ENCODE results near the gene SOCS1. TPM values are rescaled to one million over a fixed set of nuclear protein-coding genes. Genes with fewer than 3 reads are reported as not detected.
"Not testable (repeated sequence)": the region's sequence is repeated elsewhere in the genome, so short reads cannot be mapped to it uniquely, and the experiment has no call there.

SOCS1 gene
- total RNA-seq, 1 donor from 2014 or later = 11.7 TPM

DNA sequence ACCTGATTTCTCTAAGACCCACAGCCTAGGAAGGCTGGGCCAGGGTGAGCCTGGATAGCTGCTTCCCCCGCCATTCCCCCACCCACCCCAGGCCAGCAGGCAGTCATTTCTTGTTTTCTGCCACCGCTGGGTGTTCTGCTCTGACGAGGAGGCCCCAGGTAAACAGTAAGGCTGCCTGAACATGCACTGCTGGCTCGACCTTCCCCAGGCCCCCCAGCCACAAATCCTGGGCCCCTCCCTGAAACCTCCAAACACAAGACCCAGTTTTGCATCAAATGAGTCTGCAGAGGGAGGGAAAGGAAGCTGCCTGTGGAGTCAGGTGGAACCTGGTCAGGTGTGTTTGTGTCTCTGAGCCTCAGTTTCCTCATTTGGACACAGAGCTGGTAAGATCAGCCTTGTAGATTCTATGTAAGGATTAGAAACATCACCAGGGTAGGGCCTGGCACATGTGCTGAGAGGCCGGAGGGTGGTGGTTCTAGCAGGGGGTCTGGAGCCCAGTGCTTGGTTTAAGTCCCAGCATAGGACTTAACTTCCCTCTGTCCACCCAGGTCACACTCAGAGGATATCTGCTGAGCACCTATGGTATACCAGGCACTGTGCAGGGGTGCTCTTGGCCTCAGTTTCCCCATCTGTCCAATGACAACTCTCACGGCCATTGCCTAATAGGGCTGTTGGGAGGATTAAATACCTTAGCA lies 44.0 kb upstream of the SOCS1 start:
- no peaks in the 10 kb centered on the region for H3K27me3 Mint-ChIP-seq (ENCODE audit: low read depth)
- no peaks in the 10 kb centered on the region for H3K9me3 Mint-ChIP-seq
- TF ChIP-seq, protein P1, sequence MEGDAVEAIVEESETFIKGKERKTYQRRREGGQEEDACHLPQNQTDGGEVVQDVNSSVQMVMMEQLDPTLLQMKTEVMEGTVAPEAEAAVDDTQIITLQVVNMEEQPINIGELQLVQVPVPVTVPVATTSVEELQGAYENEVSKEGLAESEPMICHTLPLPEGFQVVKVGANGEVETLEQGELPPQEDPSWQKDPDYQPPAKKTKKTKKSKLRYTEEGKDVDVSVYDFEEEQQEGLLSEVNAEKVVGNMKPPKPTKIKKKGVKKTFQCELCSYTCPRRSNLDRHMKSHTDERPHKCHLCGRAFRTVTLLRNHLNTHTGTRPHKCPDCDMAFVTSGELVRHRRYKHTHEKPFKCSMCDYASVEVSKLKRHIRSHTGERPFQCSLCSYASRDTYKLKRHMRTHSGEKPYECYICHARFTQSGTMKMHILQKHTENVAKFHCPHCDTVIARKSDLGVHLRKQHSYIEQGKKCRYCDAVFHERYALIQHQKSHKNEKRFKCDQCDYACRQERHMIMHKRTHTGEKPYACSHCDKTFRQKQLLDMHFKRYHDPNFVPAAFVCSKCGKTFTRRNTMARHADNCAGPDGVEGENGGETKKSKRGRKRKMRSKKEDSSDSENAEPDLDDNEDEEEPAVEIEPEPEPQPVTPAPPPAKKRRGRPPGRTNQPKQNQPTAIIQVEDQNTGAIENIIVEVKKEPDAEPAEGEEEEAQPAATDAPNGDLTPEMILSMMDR (IDR thresholded peaks at IDR 0.05; ENCODE audit: unreplicated experiment) = no peak
- H3K4me1 Mint-ChIP-seq = peaks cover 44% of the 10 kb centered on the region
- no peak for DNase-seq (ENCODE audit: low spot score in 2 of 2, unreplicated experiment in 2 of 2)
- H3K27ac Mint-ChIP-seq = no peak overlapping the region
- no peak overlapping the region for H3K4me3 Mint-ChIP-seq
- no peaks in the 10 kb centered on the region for H3K36me3 Mint-ChIP-seq

DNA sequence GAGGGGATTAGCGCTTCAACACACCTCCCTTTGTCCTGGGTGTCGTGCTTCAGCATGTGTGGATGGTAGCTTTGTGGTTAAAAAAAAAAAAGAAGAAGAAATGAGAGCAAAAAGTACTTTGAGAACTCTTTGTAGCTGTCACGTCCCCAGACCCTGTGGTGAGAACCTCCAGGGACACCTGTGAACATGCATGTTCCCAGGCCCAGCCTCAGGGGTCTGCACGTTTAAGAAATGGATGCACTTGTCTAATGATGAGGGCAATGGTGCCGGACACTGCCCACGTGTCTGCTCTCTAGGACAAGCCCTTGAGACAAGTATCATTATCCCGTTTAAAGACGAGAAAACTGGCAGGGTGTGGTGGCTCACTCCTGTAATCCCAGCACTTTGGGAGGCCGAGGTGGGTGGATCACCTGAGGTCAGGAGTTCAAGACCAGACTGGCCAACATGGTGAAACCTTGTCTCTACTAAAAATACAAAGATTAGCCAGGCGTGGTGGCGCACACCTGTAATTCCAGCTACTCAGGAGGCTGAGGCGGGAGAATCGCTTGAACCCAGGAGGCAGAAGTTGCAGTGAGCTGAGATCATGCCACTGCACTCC lies 43.0 kb upstream of the SOCS1 start:
- H3K9me3 Mint-ChIP-seq; H3K36me3 Mint-ChIP-seq; H3K4me3 Mint-ChIP-seq; DNase-seq (ENCODE audit: low spot score in 2 of 2, unreplicated experiment in 2 of 2); H3K27me3 Mint-ChIP-seq (ENCODE audit: low read depth): not testable (repeated sequence)
- Mint-ChIP-seq H3K4me1 (peaks cover 41% of the 10 kb centered on the region), H3K27ac (peak overlapping the region; percentile 47)

DNA sequence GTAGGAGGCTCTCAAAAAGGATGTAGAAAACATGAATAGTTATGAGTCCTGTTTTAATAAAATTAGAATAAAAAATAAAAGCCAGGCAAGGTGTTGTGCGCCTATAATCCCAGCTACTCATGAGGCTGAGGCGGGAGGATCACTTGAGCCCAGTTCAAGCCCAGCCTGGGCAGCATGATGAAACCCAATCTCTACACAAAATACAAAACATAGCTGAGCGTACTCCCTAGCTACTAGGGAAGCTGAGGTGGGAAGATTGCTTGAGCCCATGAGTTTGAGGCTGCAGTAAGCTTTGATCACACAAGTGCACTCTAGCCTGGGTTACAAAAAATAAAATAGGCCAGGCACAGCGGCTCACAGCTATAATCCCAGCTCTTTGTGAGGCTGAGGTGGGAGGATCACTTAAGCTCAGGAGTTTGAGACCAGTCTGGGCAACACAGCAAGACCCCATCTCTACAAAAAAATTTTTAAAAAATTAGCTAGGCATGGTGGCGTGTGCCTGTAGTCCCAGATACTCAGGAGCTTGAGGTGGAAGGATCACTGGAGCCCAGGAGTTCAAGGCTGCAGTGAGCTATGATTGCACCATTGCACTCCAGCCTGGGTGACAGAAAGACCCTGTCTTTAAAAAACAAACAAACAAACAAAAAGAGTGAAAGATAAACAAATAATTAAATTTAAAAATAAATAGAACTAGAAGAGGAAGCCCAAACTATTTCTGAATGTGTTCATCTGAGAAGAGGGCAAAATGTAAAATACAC lies 42.3 kb upstream of the SOCS1 start:
- Mint-ChIP-seq H3K27ac (no peak overlapping the region), H3K27me3 (ENCODE audit: low read depth) (no peaks in the 10 kb centered on the region), H3K4me1 (peaks cover 33% of the 10 kb centered on the region), H3K36me3 (no peaks in the 10 kb centered on the region), H3K9me3 (no peaks in the 10 kb centered on the region), H3K4me3 (no peak overlapping the region)
- TF ChIP-seq, protein P1 (IDR thresholded peaks at IDR 0.05; ENCODE audit: unreplicated experiment) = no peak
- no peak for DNase-seq (ENCODE audit: low spot score in 2 of 2, unreplicated experiment in 2 of 2)

DNA sequence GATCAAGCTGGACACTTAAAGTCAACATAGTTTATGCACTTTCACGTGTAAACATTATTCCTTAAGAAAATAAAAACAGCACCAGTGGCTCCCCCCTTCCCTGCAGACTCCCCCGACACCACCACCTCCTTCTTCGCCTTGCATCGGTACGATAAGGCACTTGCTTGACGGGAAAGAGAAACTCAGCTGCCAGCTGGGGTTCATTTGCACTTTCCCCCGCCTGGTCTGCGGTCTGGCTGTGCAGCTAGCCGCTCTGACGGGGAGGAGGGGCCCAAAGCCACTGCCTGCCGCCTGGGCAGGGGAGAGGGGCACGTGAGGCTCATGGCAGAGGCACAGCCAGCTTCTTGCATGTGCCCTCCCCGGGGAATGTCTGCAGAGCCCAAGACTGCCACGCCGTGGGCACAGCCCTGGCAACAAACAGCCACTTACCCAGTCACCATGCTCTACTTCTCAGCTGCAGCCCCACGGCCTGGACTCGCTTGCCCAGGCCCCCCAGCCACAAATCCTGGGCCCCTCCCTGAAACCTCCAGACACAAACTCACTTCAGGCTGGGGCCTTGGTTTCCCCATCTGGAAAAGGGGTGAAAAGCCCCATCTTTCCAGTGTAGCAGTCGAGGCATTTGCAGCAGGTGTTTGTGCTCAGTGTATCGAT lies 41.6 kb upstream of the SOCS1 start:
- H3K36me3 Mint-ChIP-seq = no peaks in the 10 kb centered on the region
- H3K27me3 Mint-ChIP-seq (ENCODE audit: low read depth) = no peaks in the 10 kb centered on the region
- peaks cover 32% of the 10 kb centered on the region for H3K4me1 Mint-ChIP-seq
- peak overlapping the region; percentile 82 for H3K27ac Mint-ChIP-seq
- no peaks in the 10 kb centered on the region for H3K9me3 Mint-ChIP-seq
- H3K4me3 Mint-ChIP-seq = peak overlapping the region; percentile 7
- peak in 1 of 2 experiments; percentile 50 for DNase-seq (ENCODE audit: low spot score in 2 of 2, unreplicated experiment in 2 of 2)
- TF ChIP-seq, protein P1 (IDR thresholded peaks at IDR 0.05; ENCODE audit: unreplicated experiment) = no peak

DNA sequence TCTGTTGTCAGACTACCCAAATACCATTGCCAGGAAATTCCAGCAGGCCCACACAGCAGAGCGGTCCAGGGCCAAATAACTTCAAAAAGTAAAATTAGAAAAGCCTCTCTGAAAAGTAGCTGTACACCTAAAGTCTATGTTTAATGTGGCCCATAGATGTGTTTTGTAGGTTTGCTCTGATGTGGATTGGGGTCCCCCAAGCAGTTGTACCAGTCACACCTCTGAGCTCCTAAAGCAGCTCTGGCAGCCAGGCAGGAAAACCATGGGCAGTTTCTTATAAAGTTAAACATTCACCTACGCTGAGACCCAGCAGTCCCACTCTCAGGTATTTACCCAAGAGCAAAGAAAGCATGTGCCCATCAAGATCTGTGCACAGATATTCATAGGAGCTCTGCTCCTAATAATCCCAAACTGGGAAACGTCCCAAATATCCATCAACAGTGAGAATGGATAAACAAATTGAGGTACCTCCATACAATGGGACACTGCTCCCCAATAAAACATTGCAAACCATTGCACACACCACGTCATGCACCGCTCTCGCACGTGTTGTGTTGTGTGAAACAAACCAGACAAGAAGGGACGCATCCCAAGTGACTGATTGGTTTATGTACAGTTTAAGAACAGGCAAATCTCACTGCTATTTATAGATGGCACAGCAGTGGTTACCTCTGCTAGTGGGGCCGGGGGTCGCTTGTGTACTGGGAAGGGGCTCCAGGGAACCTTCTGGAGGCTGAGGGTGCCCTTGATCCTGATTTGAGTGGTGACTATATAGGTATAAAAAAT lies 40.9 kb upstream of the SOCS1 start:
- Mint-ChIP-seq H3K4me1 (peaks cover 27% of the 10 kb centered on the region), H3K27ac (peak overlapping the region; percentile 82), H3K27me3 (ENCODE audit: low read depth) (no peaks in the 10 kb centered on the region), H3K9me3 (no peaks in the 10 kb centered on the region), H3K36me3 (no peaks in the 10 kb centered on the region), H3K4me3 (no peak overlapping the region)
- TF ChIP-seq, protein P1 (IDR thresholded peaks at IDR 0.05; ENCODE audit: unreplicated experiment) = no peak
- DNase-seq (ENCODE audit: low spot score in 2 of 2, unreplicated experiment in 2 of 2) = no peak
